Keratinocyte (primary cell): ENCODE results near the gene SLC38A6. TPM values are rescaled to one million over a fixed set of nuclear protein-coding genes. Genes with fewer than 3 reads are reported as not detected.

ENCODE experiments used
- DNase-seq: peaks from one replicate; pipeline ENCODE4 v3.0.0-alpha.2; 2011; ENCODE audit warnings: low read depth, missing footprints, low spot score
- FAIRE-seq: peaks from 2 replicates; lab custom pipeline; 2011; peaks lifted over from hg19 to GRCh38; lab: Jason Lieb, UNC
- H2AFZ ChIP-seq: 2 replicates; pipeline ENCODE4 v1.6.0; 2012; ENCODE audit warnings: low read length, control low read depth, inconsistent platforms; ENCODE audit not compliant: control insufficient read depth
- H3K27ac ChIP-seq: 2 replicates; pipeline ENCODE4 v1.5.1; 2011; ENCODE audit warnings: low read length; ENCODE audit not compliant: control insufficient read depth, insufficient read depth
- H3K27me3 ChIP-seq: 3 replicates; pipeline ENCODE4 v1.6.0; 2011; ENCODE audit warnings: low read length; ENCODE audit not compliant: control insufficient read depth, insufficient read depth; ENCODE audit errors: extremely low read depth
- H3K36me3 ChIP-seq, 2 experiments: 2 replicates in 1 of 2; 3 replicates in 1 of 2; pipeline ENCODE4 v1.5.1; 2011; ENCODE audit warnings: low read length in 2 of 2, mild to moderate bottlenecking in 1 of 2; ENCODE audit not compliant: control insufficient read depth in 2 of 2, insufficient read depth in 2 of 2; ENCODE audit errors: extremely low read depth in 1 of 2
- H3K4me1 ChIP-seq: 3 replicates; pipeline ENCODE4 v1.5.1; 2011; ENCODE audit warnings: low read length; ENCODE audit not compliant: control insufficient read depth, insufficient read depth; ENCODE audit errors: extremely low read depth
- H3K4me2 ChIP-seq: 3 replicates; pipeline ENCODE4 v1.6.0; 2011; ENCODE audit warnings: low read depth, low read length; ENCODE audit not compliant: control insufficient read depth, insufficient read depth; ENCODE audit errors: extremely low read depth
- H3K4me3 ChIP-seq, 3 experiments: fragments of 200-600 bp in 1 of 3; sonication (generic) in 1 of 3; 2 replicates in 2 of 3; 3 replicates in 1 of 3; pipeline ENCODE4 v1.5.1; 2011 to 2016; ENCODE audit warnings: low read length in 3 of 3, mild to moderate bottlenecking in 3 of 3, control low read depth in 2 of 3, inconsistent platforms in 1 of 3, low read depth in 1 of 3, mixed read lengths in 1 of 3, mixed run types in 1 of 3, moderate library complexity in 1 of 3; ENCODE audit not compliant: control insufficient read depth in 2 of 3, insufficient read depth in 2 of 3; ENCODE audit errors: extremely low read depth in 1 of 3
- H3K79me2 ChIP-seq: 2 replicates; pipeline ENCODE4 v1.6.0; 2012; ENCODE audit warnings: low read length; ENCODE audit not compliant: control insufficient read depth, insufficient read depth
- H3K9ac ChIP-seq: 3 replicates; pipeline ENCODE4 v1.6.0; 2011; ENCODE audit warnings: low read length; ENCODE audit not compliant: control insufficient read depth, insufficient read depth; ENCODE audit errors: extremely low read depth
- H3K9me1 ChIP-seq: 3 replicates; pipeline ENCODE4 v1.6.0; 2011; ENCODE audit warnings: low read length; ENCODE audit not compliant: control insufficient read depth, insufficient read depth; ENCODE audit errors: extremely low read depth
- H3K9me3 ChIP-seq: 2 replicates; pipeline ENCODE4 v1.5.1; 2012; ENCODE audit warnings: low read depth, low read length; ENCODE audit not compliant: control insufficient read depth
- H4K20me1 ChIP-seq: 3 replicates; pipeline ENCODE4 v1.6.0; 2011; ENCODE audit warnings: low read length; ENCODE audit not compliant: control insufficient read depth, insufficient read depth; ENCODE audit errors: extremely low read depth
- CTCF ChIP-seq, 3 experiments: IDR thresholded peaks in 1 of 3; conservative IDR thresholded peaks in 1 of 3; optimal IDR thresholded peaks in 1 of 3; 2 replicates in 2 of 3; 3 replicates in 1 of 3; pipeline versions ENCODE3 to v1.5.1; 2011; ENCODE audit warnings: low read length in 3 of 3, mild to moderate bottlenecking in 3 of 3, moderate library complexity in 2 of 3, control low read depth in 1 of 3, inconsistent platforms in 1 of 3; ENCODE audit not compliant: insufficient read depth in 2 of 3; ENCODE audit errors: extremely low read depth in 1 of 3
- EZH2 ChIP-seq: IDR thresholded peaks from one replicate; pipeline ENCODE4 v1.6.1; 2012; ENCODE audit warnings: inconsistent platforms, mild to moderate bottlenecking, low read length, moderate library complexity
- dilution Hi-C: fragments of 300-500 bp; cut with MboI; formaldehyde crosslinking; loops from one replicate; pipeline ENCODE4 v1.7.0; 2020; ENCODE audit warnings: low sequenced_read_pairs; ENCODE audit not compliant: extremely low pct_ligation_motif_present
- polyA plus RNA-seq, 5 experiments: library from polyadenylated mRNA; depleted of rRNA in 3 of 5; stranded (reverse) in 3 of 5; stranded (forward) in 1 of 5; unstranded in 1 of 5; fragments of >200 nt; gene quantifications; 1 replicate in 1 of 5; 2 replicates in 3 of 5; 3 replicates in 1 of 5; pipeline versions ENCODE4 v1.2.1 to v1.2.3, GENCODE V29; 2011 to 2012; ENCODE audit warnings: missing spikeins in 2 of 5, low read depth in 1 of 5, low replicate concordance in 1 of 5

SLC38A6 gene
- polyA plus RNA-seq, 1 donor (not counting 4 experiments of a cell fraction or from before 2014, with no cell fraction given): 15.7 TPM

GRCh38 chr14:61051051-61051450, 70.0 kb downstream of the SLC38A6 start:
- no peak overlapping the region for H3K27ac ChIP-seq

GRCh38 chr14:61051621-61052020, 70.6 kb downstream of the SLC38A6 start:
- H3K36me3 ChIP-seq: no peaks in the 10 kb centered on the region
- dilution Hi-C loops: no loop called here
- no peak overlapping the region for H3K27ac ChIP-seq
- no peak overlapping the region for H3K4me2 ChIP-seq
- no peaks in the 10 kb centered on the region for H3K27me3 ChIP-seq
- H3K4me3 ChIP-seq: no peak overlapping the region
- FAIRE-seq (no peak), DNase-seq (no peak)
- H3K79me2 ChIP-seq: no peaks in the 10 kb centered on the region
- H3K9me1 ChIP-seq: no peaks in the 10 kb centered on the region
- no peaks in the 10 kb centered on the region for H3K4me1 ChIP-seq
- H3K9ac ChIP-seq: no peak overlapping the region
- H2AFZ ChIP-seq: no peak overlapping the region
- H4K20me1 ChIP-seq: no peaks in the 10 kb centered on the region
- no peaks in the 10 kb centered on the region for H3K9me3 ChIP-seq
- TF ChIP-seq CTCF (optimal IDR thresholded peaks at IDR 0.05 in 1 of 3, IDR thresholded peaks at IDR 0.05 in 1 of 3, conservative IDR thresholded peaks at IDR 0.05 in 1 of 3; ENCODE audit: extremely low read depth in 1 of 3, insufficient read depth in 2 of 3, low read length in 3 of 3) (no peak), EZH2 (no peak)

More at GRCh38 chr14:61051051-61051450, 70.0 kb downstream of the SLC38A6 start:
- FAIRE-seq (no peak), DNase-seq (no peak)
- no peak overlapping the region for H3K4me2 ChIP-seq
- H3K4me3 ChIP-seq: no peak overlapping the region
- H3K9me3 ChIP-seq: no peaks in the 10 kb centered on the region
- H4K20me1 ChIP-seq: no peaks in the 10 kb centered on the region
- dilution Hi-C loops: no loop called here
- TF ChIP-seq EZH2 (no peak), CTCF (optimal IDR thresholded peaks at IDR 0.05 in 1 of 3, IDR thresholded peaks at IDR 0.05 in 1 of 3, conservative IDR thresholded peaks at IDR 0.05 in 1 of 3; ENCODE audit: extremely low read depth in 1 of 3, insufficient read depth in 2 of 3, low read length in 3 of 3) (no peak)
- H3K9ac ChIP-seq: no peak overlapping the region
- H3K9me1 ChIP-seq: no peaks in the 10 kb centered on the region
- H3K27me3 ChIP-seq: no peaks in the 10 kb centered on the region
- no peaks in the 10 kb centered on the region for H3K36me3 ChIP-seq
- H2AFZ ChIP-seq: no peak overlapping the region
- no peaks in the 10 kb centered on the region for H3K4me1 ChIP-seq
- H3K79me2 ChIP-seq: no peaks in the 10 kb centered on the region
